ELF-1 (cell line): ENCODE data around the gene MYO1D.
A peak's percentile ranks its signal among the peaks of the same experiment; 100 is the strongest.
"Not testable (repeated sequence)": the region's sequence is repeated elsewhere in the genome, so short reads cannot be mapped to it uniquely, and the experiment has no call there.

ENCODE experiments used
- DNase-seq: peaks from one replicate; pipeline ENCODE4 v3.0.0-alpha.2; 2016; ENCODE audit warnings: low read depth, low spot score

Gene MYO1D

DNA sequence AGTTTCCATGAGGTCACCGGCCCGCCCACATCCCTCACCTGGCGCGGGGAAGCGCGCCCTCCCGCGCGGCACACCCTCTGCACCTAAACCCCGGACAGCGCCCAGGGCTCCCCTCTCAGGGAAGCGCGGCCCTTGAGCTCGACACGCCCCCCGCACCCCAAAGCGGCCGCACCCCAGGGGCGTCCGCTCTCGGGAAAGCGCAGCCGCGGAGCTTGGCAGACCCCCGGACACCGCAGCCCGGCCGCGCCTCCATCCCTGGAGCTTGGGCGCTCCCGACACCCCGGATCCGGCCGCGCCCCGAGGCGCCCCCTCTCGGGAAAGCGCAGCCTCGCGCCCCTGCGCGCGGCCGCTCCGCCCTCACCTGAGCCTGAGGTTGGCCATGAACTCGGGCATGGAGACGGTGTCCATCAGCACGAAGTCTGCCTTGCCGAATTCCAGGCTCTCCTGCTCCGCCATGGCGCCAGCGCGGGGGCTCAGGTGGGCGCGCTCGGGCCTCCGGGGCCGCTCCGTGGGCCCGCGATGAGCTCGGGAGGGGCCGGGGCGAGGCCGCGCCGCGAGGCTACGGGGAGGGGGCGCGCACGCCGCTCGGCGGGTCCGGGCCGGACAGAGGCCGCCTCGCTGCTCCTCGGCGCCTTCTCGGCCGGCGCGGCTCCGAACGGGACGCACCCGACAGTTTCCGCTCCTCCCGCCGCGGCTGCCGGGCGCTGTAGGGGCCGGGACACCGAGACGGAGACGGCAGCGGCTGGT is at the start of gene MYO1D:
TSS of gene MYO1D (minus strand) at position 708 of the 747 bp plus-strand sequence. CDS start at position 456, 252 bp downstream.
- peak; percentile 66 for DNase-seq

DNA sequence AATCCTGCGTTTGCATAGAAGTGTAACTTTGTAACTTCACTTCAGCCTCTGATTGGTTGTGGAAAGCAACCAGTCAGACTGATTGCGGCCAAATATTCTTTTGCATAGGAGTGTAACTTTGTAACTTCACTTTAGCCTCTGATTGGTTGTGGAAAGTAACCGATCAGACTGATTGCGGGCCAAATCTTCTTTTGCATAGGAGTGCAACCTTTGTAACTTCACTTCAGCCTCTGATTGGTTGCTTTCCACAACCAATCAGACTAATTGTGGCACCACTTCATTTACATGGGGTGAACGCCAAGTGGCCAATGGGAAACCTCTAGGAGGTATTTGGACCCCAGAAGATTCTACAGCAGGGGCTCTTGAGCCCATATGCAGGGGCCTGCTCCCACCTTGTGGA is 49.3 kb upstream of the MYO1D start:
- no peak for DNase-seq

DNA sequence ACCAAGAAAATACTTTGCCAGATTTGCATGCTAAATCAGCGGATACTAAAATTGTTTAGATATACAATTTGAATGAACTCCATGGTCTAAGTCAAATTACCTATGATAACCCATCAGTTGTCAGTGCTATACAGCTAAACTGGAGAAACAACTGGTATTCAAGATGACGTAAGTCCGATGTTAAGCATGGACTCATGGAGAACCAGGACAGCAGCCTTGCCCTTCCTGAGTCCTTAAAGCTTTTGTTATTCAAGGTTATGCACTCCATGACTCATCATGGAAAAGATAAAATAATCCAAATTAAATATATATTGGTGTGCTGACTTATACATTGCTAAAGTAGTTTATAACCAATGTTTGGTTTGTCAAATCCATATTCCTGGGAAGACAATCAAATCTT is 47.0 kb upstream of the MYO1D start:
- not testable (repeated sequence) for DNase-seq

DNA sequence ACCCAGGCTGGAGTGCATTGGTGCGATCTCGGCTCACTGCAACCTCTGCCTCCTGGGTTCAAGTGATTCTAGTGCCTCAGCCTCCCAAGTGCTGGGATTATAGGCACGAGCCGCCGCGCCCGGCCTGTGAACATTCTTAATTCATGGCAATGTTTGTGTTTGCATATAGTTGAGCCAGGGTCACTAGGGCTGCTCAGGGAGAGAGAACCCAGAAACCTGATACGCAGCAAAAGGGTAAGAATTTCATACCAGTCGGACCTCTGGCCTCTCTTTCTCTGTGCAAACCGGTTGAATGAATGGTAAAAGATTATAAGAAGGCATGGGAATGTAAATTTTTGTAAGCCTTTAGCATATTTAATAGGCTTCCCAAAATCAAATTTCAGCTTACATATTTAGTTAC is 44.1 kb upstream of the MYO1D start:
- no peak for DNase-seq

DNA sequence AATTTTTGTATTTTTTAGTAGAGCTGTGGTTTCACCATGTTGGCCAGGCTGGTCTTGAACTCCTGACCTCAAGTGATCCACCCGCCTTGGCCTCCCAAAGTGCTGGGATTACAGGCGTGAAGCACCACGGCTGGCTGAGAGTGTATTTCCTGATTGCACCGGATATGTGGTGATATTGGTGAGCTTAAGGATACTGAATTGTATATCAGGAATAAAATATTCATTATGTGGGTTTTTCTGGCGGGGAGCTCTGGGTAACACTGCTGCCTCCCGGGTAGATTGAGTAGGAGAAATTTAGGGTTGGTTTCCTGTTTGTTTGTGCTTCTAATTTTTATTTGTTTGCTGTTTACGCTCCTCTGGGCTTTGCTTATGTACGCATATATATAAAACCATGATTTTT is 43.4 kb upstream of the MYO1D start:
- DNase-seq, result no peak

DNA sequence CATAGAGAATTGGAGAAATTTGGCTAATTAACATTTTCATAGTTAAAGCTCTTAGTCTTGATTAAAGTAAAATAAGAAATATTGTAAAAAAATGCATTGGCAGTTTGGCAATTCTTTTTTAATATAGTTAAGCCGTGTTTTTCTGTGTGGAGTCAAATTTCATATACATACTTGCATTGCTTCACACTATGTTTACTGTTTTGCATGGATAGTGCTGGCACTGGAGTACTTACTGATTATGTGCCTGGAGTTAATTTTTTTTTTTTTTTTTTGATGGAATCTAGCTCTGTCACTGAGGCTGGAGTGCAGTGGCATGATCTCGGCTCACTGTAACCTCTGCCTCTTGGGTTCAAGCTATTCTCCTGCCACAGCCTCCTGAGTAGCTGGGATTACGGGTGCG is 43.0 kb upstream of the MYO1D start:
- not testable (repeated sequence) for DNase-seq

DNA sequence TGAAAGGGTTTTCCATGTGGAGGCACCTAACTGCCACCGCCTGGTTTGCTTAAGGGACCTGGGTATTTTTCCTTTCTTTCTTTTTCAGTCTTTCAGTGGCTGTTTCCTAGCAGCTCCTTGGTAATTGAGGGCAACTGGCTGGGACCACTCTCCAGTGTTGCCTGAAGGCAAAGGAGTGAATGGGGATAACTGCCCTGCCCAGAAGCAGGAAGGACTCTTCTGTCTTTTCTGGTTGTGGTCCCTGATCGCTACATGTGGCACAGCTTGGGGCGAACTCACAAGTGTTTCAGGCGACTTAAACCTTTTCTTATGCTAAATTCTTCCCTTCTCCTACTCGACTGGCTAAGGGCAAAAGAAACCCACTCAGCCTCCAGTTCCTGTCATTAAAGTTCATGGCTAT is 40.9 kb upstream of the MYO1D start:
- peak; percentile 92 for DNase-seq

DNA sequence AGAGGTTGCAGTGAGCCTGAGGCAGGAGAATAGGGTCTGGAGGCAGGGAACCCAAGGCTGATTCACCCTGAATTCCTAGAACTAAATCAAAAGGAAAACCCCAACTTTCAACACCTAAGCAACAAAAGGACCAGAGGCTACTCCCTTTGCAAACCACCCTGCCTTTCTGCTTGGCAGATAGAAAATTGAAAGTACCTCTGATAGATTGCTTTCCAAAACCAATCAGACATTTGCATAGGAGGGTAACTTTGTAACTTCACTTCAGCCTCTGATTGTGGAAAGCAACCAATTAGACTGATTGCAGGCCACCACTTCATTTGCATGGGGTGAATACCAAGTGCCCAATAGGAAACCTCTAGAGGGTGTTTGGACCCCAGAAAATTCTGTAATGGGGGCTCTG is 40.2 kb upstream of the MYO1D start:
- no peak for DNase-seq

DNA sequence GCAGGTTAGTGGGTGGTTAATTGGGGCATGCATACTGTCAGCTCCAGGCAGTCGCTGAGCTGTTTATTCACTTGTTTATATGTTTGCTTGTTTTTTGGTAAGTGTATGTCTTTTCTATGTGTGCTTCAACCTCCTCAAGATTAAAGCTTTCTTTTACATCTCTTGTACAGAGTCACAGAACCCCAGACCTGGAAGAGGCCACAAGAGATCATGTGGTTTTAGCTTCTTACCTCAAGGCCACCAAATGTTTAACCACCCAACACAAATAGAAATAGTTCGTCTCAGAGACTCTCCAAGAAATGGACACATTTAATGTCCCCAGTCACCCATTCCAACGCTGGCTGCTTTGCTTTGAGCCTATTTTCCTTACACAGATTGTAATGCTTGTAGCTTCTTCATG is 39.2 kb upstream of the MYO1D start:
- no peak for DNase-seq

DNA sequence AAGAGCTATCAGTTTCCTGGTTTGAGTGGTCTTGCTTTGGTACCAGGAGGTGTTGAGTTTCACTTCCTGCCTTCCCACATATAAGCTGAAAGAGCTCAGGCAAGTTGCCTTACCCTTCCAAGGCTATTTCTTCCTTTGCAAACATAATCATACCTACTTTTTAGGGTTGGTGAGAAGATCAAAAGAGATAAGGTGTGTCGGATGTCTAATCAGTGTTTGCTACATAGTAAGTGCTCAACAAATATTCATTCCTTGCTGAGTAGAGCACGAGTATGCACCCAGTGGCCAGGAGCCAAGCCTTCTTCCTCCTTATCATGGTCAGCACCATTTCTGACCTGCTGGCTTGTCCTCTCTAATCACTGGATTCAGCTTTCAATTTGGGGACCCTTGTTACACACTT is 38.3 kb upstream of the MYO1D start:
- no peak for DNase-seq

DNA sequence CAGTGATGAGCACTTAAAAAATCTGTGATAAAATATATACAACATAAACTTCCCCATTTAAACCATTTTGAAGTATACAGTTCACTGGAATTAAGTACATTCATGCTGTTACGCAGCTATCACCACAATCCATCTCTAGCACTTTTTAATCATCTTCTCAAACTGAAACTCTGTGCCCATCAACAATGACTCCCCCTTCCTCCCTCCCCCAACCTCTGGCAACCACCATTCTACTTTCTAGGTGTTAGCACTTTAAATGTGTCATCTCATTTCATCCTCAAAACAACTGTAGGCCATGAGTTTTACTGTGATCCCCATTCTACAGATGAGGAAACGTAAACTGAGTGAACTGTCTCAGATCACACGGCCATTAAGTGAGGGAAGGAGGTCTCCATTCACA is 37.3 kb upstream of the MYO1D start:
- DNase-seq, result no peak

DNA sequence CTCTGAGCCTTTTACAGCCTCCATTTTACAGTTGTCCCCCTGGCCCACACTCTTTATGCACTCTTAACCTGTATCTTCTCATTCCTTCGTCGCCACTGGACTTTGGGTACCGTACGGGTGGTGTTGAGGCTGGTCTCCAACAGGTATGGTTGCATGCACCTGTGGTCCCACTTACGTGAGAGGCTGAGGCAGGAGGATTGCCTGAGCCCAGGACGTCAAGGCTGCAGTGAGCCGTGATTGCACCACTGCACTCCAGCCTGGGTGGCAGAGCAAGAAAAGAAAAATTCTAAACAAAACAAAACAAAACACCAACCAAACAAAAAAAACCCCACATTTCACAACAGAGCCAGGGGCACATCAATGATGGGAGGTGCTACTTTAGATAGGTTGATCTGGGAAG is 36.7 kb upstream of the MYO1D start:
- no peak for DNase-seq

DNA sequence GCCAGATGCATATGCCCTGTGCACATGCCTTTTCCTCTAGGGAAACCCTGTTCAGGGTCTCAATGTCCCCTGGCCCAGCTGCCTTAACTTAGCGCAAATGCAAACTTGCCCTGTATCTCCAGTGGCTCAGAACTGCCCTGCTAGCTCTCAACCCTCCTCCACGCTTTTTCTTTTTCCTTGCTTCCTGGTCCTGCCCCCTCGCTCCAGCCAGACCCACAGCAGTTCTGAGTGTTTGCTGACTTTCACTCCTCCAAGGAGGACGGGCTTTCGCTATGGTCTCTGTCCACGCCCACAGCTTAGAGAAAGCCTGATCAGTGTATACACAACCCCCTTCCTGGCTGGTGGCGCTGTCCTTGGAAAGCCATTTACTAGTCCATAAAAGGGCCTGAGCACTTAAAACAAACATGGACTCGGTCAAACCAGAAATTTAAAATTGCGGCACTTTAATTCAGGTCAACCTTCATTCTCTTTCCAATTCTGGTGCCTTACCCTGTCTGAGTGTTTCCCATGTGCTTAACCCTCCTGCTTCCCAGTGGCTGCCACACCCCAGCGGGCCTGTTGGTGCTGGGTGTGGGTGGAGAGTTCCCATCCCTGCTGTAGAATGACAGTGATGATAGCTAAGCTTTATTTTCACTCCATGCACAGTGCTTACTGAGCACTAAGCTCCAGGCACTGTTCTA is 35.4 kb upstream of the MYO1D start:
- peak; percentile 73 for DNase-seq

DNA sequence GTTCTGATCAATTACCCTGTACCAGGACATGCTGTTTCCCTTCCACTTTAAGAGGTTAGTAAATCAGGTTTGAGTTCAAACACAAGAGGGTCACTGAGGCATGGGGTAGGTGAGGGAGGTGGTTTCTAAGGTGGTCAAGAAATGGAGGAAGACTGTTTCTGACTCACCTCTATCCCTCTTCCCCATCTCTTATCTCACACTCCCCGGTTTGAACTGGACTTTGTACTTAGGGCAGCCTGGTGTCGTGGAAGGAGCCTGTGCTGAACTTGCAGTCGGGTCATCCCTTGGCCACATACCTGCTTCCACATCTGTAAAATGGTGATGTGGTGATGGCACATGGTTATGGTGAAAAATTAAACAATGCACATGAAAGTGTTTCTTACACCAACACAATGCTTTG is 33.8 kb upstream of the MYO1D start:
- no peak for DNase-seq

DNA sequence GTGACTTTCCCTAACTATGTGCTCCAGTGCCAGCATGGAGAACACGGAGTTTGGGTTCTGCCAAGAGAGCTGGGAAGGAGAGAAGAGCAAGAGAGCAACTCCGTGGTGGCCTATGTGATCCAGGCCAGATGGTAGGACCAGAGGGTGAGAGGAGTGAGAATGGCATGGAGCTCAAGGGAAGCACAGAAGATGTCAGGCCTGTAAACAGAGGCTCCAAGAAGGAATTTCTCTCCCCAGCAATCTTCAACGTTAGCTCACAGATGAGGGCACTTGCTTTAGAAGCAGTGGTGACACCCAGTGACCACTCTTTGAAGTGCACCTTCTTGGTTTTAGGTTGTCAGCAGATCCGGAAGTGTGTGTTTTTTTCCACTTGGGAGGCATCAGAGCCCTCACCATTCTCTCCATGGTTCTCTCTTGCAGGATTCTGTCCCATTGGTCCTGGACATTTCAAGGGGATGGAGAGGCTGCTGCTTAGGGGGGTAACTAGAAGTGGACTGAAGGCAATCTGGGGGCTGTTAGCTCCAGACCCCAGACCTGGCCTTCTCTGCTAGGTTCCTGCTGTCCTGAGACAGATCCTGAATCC is 33.0 kb upstream of the MYO1D start:
- peak; percentile 84 for DNase-seq

DNA sequence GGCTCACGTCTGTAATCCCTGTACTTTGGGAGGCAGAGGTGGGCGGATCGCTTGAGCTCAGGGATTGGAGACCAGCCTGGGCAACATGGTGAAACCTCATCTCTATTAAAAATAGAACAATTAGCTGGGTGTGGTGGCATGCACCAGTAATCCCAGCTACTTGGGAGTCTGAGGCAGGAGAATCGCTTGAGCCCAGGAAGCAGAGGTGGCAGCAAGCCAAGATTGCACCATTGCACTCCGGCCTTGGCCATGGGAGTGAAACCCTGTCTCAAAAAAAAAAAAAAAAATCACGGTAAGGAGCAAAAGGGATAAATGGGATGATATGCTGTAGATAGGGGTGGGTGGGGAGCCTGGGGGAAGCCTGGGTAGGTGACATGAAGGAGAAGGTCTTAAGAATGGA is 30.7 kb upstream of the MYO1D start:
- no peak for DNase-seq

DNA sequence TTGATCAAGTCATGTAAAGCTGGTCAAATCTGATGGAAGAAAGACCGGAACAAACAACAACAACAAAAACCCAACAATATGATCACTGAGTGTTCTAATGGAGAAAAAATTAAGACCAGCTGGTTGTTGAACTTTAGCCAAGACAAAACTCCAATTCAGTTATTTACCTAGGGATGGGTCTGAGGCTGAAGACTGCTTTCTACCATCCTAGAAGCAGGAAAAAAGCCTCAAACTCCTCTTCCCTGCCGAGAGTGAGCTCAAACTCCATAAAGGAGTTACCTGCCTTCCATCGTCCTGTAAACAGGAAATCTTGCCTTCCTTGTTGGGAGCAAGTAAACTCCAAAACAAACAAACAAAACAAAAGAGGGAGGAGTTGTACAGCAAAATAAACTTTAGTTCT is 28.0 kb upstream of the MYO1D start:
- DNase-seq, result no peak

DNA sequence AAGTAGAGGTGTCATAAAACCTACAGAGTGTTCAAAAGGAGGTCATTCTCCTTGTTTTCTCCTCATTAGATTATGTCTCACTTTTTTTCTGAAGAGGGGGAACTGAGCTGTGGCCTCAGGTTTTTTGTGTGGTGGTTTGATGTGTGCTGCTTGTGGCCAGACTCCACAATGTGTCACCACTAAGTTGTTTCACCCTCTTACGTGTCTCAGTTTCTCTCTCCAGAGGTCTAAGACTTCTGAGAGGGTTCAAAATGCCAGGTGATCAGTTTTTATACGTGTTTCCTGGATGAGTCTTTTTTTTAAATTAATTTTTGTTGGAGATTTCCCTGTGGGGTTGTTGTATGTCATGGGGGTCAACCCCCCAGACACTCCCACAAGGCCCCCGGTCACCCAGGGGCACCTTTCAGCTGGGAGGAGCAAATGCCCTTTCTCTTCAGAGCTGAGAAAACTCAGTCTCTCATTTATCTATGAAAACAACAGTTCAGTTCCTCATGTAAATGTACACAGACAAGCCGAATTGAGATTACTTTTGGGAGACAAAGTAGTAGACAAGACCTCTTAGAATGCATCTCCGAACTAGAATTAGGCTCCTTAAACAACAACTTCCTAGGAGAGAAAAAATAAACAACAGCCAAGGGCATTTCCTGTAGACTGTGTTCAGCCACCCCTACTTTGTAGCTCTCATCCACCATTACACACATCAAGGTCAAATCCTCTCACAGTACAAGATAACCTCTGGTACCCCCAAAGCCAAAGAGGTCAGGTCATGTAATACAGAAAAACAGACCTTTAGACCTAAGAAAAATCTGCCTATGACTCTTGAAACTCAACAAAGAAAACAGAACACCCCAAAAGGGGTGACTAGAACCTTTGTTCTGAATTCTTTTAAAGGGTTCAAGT is 27.1 kb upstream of the MYO1D start:
- no peak for DNase-seq

DNA sequence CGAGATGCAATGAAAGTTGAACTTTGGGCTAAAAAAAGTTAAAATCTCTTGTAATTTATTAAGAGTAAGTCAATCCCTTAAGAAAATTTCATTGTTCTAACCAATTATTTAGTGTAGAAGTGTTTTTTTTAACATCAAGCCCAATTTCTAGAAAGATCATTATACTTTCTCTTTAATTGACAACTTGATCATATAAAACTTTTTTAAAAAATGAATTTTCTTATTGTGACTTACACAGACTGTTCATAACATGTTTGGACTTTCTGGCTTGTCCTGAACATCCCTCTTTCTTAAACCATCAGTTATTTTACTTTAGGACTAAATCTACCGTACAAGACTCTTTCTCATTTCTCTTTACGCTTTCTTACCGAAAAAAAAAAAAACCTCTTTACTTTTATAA is 24.8 kb upstream of the MYO1D start:
- no peak for DNase-seq

DNA sequence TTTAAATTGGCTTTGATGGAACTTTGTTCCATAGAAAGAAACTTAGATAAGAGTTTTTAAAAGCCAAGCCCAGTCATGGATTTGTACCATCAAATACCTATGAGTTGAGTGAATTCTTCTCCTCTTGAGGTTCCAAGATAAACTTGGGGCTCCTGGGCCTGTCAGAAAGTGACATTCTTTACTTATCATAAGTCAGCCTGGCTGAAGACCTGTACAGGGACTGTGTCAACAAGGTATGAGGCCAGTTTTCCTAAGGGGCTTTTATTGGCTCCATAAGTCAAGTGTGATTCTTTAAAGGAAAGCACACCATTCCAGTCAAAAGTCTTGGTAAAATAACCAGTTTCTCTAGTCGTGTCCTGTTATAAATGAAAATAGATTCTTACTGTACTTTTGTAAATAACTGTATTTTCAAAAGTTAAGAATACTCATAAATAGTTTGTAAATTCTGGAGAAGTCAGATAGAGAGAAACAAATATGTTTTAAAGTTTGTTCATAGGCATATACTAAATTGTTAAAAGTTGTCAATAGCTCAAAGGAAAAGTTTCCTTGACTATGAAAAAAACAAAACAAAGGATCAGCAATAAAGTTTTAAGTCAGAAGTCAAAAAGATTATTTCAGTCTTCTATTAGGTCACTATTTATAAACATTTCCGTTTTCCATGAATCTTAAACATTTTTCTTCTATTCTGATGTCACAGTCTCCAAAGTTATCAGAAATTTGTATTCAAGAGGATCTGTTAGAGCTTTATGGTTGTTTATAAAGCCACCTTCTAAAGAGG is 22.5 kb upstream of the MYO1D start:
- DNase-seq, result no peak

DNA sequence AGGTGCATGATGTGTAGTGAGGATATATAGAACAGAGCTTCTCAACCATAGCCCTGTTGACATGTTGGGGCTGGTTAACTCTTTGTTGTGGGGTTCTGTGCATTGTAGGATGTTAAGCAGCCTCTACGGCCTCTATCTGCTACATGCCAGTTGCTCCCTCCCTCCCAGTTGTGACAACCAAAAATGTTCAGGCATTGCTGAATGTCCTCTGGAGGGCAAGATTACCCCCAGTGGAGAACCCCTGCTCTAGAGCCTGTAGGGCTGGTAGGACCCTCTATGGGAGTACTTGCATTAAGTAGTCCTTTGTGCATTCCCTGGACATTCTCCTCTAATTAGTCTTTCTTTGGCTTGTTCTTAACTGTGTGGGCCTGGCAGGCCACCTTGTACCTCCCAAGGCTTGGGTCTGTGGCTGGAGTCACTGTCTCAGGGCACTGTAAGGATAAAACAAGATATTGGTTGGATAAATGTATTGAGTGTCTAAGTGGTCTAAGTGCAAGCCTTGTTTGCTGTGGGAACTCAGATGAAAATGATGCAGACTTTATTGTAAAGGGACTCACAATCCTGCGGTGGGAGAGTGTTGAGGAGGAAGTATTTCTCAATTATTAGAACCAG is 19.8 kb upstream of the MYO1D start:
- DNase-seq, result no peak
